ENCODE results near the gene PSMD12. TPM values are rescaled to one million over a fixed set of nuclear protein-coding genes. Genes with fewer than 3 reads are reported as not detected.

The PSMD12 gene
- 10 to 100 TPM; 36.4 to 39.3 TPM for total RNA-seq

DNA sequence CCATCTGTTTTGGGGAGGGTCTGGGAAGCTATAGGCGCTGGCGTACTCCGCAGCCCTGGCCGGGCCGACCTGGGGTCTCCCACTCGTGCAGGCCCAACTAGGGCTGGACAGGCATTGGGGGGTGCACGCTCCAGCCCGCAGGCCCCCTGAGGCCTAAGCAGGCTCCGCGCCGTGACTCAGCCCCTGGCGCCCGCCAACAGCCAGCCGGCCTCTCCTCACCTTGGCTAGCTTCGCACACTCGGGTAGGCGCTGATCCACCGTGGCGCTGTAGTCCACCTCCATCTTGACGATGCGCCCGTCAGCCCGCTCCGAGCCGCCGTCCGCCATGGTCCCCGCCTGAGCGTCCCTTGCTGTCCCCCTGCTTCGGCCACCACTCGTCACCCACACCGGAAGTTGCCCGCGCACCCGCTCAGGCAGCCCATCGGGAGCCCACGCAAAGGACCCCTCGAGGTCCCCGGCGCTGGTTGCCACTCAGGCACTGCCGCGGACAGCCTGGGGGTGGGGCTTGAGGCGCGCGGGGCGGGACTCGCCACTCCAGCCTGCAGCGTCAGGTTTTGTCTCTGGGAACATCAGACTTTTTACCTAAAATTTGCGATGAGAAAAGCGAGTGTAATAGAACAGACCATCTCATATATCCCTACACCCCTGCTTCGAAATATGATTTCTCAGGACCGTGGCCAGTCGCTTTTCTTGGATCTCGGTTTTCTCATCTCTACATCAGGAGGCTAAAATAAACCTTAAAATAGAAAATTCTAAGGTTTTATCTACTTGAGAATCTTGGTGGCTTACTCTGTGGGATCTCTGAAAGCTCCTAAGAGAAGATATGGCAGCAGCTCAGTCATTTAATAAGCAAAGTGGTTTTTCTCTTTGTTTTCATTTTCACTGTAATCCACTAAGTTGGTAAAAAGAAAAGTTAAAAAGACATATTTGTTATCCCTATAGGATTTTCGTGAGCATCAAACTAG is at the start of gene PSMD12:
Gene PSMD12, minus strand, starts transcription at position 385 of the 965 bp plus-strand sequence. Its CDS starts 58 bp downstream, at position 327.

DNA sequence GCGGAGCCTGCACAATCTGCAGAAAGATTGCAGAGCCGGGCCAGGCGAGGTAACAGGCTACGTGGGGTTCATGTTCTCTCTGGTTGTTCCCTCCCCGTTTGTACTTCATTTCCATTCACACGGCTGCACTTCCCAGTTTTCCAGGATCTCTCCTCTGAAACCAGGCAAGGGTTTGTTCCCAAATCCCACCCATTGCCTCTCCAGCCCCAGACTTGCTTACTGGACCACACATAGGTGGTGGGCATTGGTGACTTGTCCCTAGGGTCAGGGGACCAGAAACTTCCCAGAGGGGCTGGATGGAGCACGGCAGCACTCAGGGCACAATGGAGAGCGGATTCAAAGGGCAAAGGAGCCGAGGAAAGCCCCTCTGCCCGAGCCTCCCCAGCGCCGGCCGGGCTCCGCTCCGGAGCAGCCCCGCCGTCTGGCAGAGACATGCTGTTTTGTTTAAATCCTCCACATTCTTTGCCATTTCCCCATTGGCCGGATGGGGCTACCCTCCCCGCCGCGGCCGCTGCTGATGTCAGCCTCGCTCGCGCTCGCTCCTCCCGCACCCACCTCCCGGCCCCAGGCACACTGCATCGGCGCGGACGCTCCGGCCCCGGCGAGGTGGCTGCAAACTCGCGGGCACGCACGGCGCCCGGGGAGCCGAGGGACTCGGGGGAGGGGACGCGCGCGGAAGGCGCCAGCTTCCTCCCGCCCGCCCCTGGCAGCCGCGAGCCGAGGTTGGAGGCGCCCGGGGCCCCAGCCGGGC is 10.5 kb upstream of the PSMD12 start, which contains the start of gene PITPNC1:
Gene PITPNC1, plus strand, starts transcription at position 545 of the 751 bp plus-strand sequence.

Other genes with a start within 250 kb of the PSMD12 start
- gene HELZ, start 121.4 kb downstream of the PSMD12 start, total RNA-seq: 10 to 100 TPM; 71.2 to 77.5 TPM
- 10 to 100 TPM; 63.2 to 64.4 TPM for gene PITPNC1, start 10.7 kb upstream of the PSMD12 start, total RNA-seq